HG03060 (cell line): Measurements from ENCODE around the gene PLK3.
"Not testable (repeated sequence)": the region's sequence is repeated elsewhere in the genome, so short reads cannot be mapped to it uniquely, and the experiment has no call there.

Experiments used
- ATAC-seq: cut with Tn5 transposase; IDR thresholded peaks from one replicate; pipeline ENCODE4 v1.9.1; 2021; ENCODE audit warnings: low read depth, moderate number of reproducible peaks; ENCODE audit not compliant: unreplicated experiment

The PLK3 gene

GRCh38 chr1:44786841-44787426, 13.2 kb upstream of the PLK3 start:
- no peak for ATAC-seq

DNA sequence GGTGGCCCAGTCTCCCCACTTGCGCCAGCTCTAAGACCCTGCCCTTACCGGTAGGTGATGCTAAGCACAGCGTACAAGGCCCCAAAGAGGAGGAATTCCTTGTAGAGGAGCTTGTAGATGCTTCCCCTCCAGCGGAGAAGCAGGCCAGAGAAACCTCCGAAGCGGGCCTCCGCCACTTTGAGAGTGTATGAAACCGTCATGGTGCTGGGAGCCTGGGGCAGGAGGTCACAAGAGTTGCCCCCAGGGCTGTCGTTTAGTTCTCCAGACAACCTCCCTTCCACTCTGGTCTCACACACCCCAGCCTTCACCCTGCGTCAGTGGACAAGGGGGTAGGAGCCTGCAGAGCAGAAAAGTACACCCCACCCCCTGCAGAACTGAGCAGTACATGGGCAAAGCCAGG, 12.7 kb upstream of the PLK3 start:
- ATAC-seq = no peak

- no peak for ATAC-seq
Measured at GRCh38 chr1:44788120-44788860, 11.9 kb upstream of the PLK3 start, which contains the start of gene BEST4. TSS of gene BEST4 (minus strand) at chr1:44788170. CDS start at chr1:44787705, 465 bp downstream.

DNA sequence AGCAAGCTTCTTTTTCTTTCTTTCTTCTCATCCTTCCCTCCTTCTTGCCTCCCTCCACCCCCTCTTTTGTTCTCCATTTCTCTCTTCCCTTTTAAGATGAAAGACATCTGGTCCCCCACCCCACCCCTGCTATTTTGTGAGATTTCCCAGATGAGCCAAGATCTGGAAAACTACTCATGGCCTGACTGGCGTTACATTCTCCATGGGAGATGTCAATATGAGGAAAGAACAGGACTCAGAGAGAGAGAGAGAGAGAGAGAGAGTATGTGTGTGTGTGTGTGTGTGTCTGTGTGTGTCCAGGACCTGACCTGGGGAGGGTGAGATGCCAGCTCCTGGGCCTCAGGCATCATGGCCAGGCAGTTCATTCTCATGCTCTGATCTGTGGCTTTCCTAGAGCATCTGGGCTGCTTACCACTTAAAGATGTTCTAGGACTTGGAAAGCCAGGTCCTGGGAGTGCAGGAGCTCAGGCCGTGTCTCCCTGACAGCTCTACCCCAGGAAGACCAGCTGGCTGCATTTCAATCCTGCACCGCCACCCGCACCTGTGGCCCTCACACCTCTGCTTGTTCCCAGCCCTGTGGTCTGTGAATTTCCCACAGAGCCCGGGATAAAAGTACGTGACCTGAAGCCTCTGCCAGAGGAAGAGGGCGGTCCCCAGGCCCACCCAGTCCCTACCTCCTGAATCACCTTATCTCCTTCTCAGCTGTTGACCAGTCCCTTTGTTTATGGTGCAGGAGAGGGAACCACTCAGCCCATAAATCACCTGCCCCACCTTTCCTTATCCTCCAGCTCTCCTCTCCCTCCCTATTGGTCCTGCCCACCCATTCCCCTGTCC, 9.0 kb upstream of the PLK3 start:
- ATAC-seq = no peak

GRCh38 chr1:44792736-44793502, 7.3 kb upstream of the PLK3 start:
- no peak for ATAC-seq

- ATAC-seq = not testable (repeated sequence)
Measured at GRCh38 chr1:44797886-44798285, 2.3 kb upstream of the PLK3 start.

- ATAC-seq = no peak
Measured at GRCh38 chr1:44798481-44799365, 1.5 kb upstream of the PLK3 start.

GRCh38 chr1:44801491-44802305, 1.5 kb downstream of the PLK3 start:
- ATAC-seq = no peak

DNA sequence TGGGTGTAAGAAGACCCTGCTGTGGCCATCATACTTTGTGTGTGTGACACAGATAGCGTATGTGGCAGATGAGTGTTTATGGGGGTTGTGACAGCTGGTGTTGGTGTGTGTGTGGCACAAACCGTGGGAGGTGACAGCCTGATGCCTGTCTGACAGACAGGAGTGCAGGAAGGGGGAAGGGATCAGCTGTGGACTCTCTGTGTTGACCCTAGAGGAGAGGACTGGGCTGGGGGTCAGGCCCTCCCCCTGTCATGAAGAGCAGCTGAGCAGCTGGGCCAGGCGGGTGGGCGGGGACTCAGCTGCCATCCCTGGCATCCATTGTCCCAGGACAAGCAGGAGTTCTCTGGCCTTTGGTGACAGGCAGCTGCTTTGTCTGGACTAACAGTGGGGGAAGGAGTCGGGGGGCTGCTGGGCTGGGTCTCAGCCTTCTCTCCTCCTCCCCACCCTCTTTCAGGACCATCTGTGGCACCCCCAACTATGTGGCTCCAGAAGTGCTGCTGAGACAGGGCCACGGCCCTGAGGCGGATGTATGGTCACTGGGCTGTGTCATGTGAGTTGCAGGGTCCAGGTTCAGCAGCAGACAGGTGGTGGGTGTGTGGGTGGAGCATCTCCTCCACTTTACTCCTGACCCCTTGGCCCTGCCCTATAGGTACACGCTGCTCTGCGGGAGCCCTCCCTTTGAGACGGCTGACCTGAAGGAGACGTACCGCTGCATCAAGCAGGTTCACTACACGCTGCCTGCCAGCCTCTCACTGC, 2.3 kb downstream of the PLK3 start:
- no peak for ATAC-seq

DNA sequence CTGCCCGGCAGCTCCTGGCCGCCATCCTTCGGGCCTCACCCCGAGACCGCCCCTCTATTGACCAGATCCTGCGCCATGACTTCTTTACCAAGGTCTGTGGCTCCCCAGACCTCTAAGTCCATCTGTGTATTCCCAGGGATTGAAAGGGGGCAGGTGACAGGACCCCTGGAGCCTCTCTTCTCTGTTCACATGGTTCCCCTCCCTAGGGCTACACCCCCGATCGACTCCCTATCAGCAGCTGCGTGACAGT, 2.8 kb downstream of the PLK3 start:
- ATAC-seq = no peak

GRCh38 chr1:44803312-44804095, 3.3 kb downstream of the PLK3 start:
- no peak for ATAC-seq

GRCh38 chr1:44805311-44806024, 5.3 kb downstream of the PLK3 start:
- no peak for ATAC-seq

- ATAC-seq = no peak
Measured at GRCh38 chr1:44806025-44806703, 6.0 kb downstream of the PLK3 start.

DNA sequence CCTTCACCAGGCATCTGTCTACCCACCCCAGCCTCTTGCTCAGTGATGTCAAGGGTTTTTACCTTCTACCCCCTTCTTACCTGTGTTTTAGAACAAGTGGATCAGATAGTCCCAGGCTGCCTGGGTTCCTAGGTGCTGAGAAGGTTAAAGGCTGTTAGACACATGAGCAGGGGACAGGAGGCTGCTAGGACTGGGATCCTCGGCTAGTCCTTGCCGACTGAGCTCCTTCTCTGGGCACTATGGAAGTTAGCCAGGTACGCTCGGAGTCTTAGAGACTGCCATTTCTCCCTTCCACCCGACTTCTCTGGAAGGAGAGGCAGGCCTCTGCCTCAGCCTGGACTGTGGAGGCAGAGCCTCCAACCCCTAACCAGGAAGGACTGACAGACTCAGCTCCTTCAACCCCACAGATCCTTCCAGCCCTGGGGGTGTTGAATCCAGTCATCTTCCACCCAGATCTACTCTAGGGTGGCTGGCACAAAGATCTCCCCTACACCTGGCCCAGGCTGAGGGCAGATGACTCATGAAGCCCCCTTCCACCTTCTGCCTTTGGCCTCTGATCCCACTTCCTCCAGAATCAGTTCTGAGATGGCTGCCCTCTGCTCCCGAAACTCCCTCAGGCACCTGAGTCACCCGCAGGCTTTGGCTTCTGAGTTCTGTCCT, 6.7 kb downstream of the PLK3 start, which contains the start of gene DYNLT4:
Gene DYNLT4, minus strand, starts transcription at position 648 of the 660 bp plus-strand sequence. CDS start 683 bp downstream, outside the sequence.
- no peak for ATAC-seq

DNA sequence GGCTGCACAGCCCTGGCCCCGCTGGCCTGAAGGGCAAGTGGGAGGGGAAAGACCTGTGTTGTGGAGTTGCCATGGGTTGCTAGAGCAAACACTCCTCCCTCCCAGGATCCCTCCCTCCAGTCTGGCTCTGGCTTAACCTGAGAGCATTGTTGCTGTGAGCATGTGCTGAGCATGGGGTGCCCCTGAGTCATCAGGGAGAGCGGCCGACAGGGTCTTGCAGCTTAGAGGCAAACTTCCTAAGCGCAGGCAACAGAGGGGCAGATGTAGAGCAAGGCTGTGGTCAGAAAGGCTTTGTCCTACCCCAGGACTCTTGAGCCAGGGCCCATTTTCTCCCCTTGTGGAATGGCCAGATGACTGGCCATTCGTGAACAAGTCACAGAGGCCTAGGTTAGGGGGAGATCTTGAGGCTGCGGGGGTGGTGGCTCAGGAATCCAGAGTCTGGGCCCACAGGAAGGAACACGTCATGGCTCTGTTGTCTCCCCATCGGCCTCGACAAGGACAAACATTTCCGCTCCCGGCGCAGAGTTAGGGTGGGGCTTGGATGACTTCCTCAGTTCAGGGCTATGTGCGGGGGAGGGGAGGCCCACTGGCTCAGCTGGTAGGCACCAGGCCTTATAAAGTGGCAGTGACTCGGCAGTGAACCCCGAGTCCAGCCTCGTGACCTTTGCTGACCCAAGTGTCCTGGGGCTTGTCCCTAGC, 7.3 kb downstream of the PLK3 start:
- ATAC-seq = no peak
